DND-41 (cell line): ENCODE results near the gene FEN1.

Experiments
- CTCF ChIP-seq: IDR thresholded peaks from 2 replicates; pipeline ENCODE4 v1.5.1; 2012; ENCODE audit warnings: borderline replicate concordance, low read length, moderate library complexity, mild to moderate bottlenecking; ENCODE audit not compliant: poor library complexity, severe bottlenecking; ENCODE audit errors: extremely low read depth
- EZH2 ChIP-seq: IDR thresholded peaks from 3 replicates; pipeline ENCODE4 v1.6.1; 2012; ENCODE audit warnings: borderline replicate concordance, low read depth, mild to moderate bottlenecking, moderate library complexity, low read length, inconsistent platforms; ENCODE audit not compliant: severe bottlenecking

GRCh38 chr11:61743486-61744095 is 49.1 kb upstream of the FEN1 start:
- TF ChIP-seq CTCF, result no peak
- no peak for TF ChIP-seq EZH2
